Measurements from ENCODE around the gene IRS2. TPM values are rescaled to one million over a fixed set of nuclear protein-coding genes. Genes with fewer than 3 reads are reported as not detected.

Gene IRS2
- total RNA-seq, 2 experiments from 2014 or later: 2.3 to 2.5 TPM

DNA sequence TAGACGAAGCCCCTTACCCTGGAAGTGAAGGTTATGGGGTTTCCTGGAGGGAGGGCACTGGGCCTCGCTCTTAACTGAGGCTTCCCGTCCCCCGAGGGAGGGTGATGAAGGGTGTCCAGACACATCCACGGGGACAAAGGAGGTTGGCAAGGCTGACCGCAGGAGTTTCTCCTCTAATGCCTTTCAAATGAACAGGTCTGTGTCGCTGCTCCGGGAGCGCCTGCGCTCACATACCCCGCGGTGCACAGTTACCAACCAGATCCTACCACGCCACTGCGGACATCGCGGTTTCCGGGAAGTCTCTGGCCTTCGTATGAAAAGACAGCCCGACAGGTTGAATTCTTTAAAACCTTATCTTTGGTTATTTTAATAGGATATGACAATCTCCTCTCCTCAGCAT, 41.3 kb downstream of the IRS2 start:
- ChIA-PET POLR2A (no interaction called here), CTCF (no interaction called here)
- Mint-ChIP-seq H3K27ac (no peak overlapping the region), H3K9me3 (no peaks in the 10 kb centered on the region), H3K4me1 (ENCODE audit: low read depth) (peaks cover 15% of the 10 kb centered on the region), H3K4me3 (no peak overlapping the region), H3K36me3 (no peaks in the 10 kb centered on the region), H3K27me3 (no peaks in the 10 kb centered on the region)
- no peak for DNase-seq
- intact Hi-C loops (cut with micrococcal nuclease): no loop called here

DNA sequence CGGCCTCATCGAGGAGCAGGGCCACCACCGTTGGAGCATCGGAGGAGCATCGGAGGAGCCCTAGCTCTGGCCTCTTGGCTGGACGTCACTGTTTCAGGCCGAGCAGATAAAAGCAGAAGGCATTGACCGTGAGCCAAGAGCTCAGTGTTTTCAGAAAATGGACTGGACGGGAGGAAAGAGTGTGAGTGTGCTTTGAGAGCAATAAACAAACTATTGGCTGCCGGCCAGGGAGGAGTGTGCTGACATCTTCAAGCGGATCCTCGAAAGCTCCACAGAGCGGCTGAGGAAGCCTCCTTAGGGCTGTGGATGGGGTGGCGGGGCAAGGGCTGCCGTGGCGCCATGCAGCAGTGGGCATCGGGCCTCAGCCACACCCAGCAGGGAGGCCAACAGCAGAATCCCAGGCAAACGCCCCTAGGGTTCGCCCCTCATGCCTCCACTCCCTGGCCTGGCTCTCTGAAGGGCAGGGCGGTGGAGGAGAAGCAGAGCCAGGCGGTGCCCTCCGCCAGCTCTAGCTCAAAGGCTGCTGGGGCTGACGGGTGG, 41.8 kb downstream of the IRS2 start:
- no peaks in the 10 kb centered on the region for H3K27me3 Mint-ChIP-seq
- peaks cover 15% of the 10 kb centered on the region for H3K4me1 Mint-ChIP-seq (ENCODE audit: low read depth)
- CTCF ChIA-PET: no interaction called here
- intact Hi-C loops (cut with micrococcal nuclease): no loop called here
- POLR2A ChIA-PET: no interaction called here
- no peaks in the 10 kb centered on the region for H3K9me3 Mint-ChIP-seq
- no peaks in the 10 kb centered on the region for H3K36me3 Mint-ChIP-seq
- no peak for DNase-seq
- no peak overlapping the region for H3K4me3 Mint-ChIP-seq
- no peak overlapping the region for H3K27ac Mint-ChIP-seq

DNA sequence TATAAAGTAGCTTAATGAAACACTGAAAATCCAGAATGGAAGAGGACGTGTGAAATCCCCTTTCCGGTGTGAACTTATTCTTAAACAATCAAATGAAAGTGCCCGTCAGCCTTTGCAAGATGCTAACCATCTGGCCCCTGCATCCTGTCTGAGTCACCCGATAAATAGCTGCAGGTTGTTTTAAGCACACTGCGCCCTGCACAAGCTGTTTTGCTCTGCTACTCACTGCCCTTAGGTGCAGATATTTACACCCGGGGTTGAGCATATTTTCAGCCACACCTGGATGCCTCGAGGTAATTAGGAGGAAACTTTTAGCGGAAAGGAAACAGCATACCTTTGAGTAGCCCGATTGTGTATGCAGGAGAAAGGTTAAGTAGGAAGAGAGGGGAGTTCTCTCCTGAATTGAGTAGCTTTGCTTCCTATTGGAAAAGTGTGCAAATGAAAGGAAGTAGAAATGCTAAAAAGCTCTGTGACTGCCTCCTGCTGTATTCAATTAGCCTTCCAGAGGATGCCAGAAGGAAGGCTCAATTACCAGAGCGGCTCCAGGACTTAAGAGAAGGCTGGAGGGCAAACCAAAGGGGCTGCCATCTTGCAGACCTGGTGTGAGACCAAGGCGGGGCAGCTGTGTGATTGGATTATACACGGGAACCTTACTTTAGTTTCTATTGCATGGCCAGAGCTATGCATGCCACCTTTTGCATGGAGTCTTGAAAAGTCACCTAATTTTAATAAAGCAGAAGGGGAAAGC, 42.5 kb downstream of the IRS2 start:
- no peak overlapping the region for H3K27ac Mint-ChIP-seq

DNA sequence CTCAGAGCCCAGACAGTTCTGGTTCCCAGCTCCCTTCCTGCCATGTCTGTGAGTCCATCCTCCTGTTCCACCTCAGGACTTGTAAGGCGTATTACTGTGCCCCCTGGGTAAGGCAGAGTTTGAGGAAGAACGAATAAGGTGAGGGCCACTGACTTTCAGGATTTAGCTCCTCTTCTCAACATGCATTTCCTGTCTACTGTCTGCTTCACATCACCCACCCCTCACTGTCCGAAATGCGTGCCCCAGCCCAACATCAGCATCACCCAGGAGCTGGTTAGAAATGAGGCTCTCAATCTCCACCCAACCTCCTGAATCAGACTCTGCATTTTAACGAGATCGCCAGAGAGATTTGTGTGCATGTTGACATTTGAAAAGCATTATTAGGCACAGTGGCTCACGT, 44.4 kb downstream of the IRS2 start:
- Mint-ChIP-seq H3K36me3 (no peaks in the 10 kb centered on the region), H3K27ac (no peak overlapping the region), H3K4me3 (no peak overlapping the region), H3K4me1 (ENCODE audit: low read depth) (peaks cover 19% of the 10 kb centered on the region), H3K27me3 (no peaks in the 10 kb centered on the region), H3K9me3 (no peaks in the 10 kb centered on the region)
- ChIA-PET CTCF (no interaction called here), POLR2A (no interaction called here)
- intact Hi-C loops (cut with micrococcal nuclease): no loop called here
- no peak for DNase-seq

More for the DNA sequence above, 42.5 kb downstream of the IRS2 start:
- ChIA-PET POLR2A (no interaction called here), CTCF (interaction anchor here (0.5 kb wide), 1 partner anchor 41 kb away, joined by 3 read pairs; no protein-coding TSS in a partner anchor)
- Mint-ChIP-seq H3K4me1 (ENCODE audit: low read depth) (peaks cover 15% of the 10 kb centered on the region), H3K36me3 (no peaks in the 10 kb centered on the region), H3K9me3 (no peaks in the 10 kb centered on the region), H3K4me3 (no peak overlapping the region), H3K27me3 (no peaks in the 10 kb centered on the region)
- DNase-seq: peak; percentile 42
- intact Hi-C loops (cut with micrococcal nuclease): no loop called here

DNA sequence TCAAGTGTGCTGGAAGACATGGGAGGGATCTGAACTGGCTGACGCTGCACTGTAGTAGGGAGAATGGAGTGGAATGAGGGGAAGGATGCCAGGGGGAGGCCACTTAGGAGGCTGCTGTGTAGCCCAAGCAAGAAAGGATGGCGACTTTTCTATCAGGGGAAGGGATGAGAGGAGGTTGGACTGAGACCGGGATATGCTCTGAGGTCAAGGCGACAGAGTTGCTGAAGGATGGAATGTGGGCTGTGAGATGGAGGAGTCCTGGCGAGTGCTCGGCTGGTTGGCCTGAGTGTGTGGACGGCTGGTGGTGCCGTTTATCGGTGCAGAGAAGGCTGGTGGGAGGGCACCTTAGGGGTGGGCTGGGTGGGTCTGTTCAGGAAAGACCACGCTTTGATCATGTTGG, 45.7 kb downstream of the IRS2 start:
- no peaks in the 10 kb centered on the region for H3K36me3 Mint-ChIP-seq
- no peak for DNase-seq
- H3K4me3 Mint-ChIP-seq: no peak overlapping the region
- CTCF ChIA-PET: no interaction called here
- H3K9me3 Mint-ChIP-seq: no peaks in the 10 kb centered on the region
- intact Hi-C loops (cut with micrococcal nuclease): no loop called here
- peaks cover 19% of the 10 kb centered on the region for H3K4me1 Mint-ChIP-seq (ENCODE audit: low read depth)
- POLR2A ChIA-PET: no interaction called here
- H3K27ac Mint-ChIP-seq: no peak overlapping the region
- H3K27me3 Mint-ChIP-seq: no peaks in the 10 kb centered on the region

DNA sequence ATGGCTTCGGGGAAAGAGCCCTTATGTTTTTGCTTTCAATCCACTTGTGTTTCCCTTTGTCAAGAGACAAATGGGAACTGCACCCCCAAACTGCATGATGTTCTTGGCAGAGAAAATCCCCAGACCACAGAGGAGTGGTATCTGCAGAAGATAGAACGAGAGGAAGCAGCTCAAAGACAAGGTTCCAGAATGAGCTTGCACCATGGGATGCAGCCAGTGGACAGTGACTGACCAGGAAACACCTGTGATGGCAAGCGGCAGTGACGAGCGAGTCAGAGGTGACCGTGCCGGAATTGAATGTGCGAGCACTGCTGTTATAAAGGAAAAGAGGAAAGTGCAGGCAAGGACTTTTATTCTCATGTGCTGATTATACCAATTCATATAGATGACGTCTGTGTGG, 46.3 kb downstream of the IRS2 start:
- Mint-ChIP-seq H3K27ac (no peak overlapping the region), H3K36me3 (no peaks in the 10 kb centered on the region), H3K4me3 (no peak overlapping the region), H3K4me1 (ENCODE audit: low read depth) (peaks cover 19% of the 10 kb centered on the region), H3K9me3 (no peaks in the 10 kb centered on the region), H3K27me3 (no peaks in the 10 kb centered on the region)
- ChIA-PET POLR2A (no interaction called here), CTCF (no interaction called here)
- intact Hi-C loops (cut with micrococcal nuclease): no loop called here
- DNase-seq: no peak

DNA sequence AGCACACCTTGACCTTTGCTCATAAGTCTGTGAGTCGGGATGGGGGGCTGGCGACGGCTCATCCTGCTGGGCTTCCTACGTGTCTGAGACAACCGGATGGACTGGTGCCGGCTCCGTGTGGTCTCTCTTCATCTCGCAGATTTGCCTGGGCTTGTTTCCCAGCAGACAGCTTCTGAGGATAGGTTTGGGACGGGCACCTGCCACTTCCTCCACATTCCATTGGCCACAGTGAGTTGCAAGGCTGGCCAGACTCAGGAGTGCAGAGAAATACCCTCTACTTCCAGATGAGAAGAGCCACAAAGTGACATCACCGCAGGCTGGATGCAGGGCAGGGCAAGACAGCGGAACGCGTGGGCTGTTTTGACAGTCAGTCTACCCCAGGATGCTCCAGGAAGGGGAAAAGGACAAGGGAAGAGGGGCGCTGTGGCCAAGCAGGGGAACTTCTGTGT, 48.1 kb downstream of the IRS2 start:
- Mint-ChIP-seq H3K4me1 (ENCODE audit: low read depth) (peaks cover 6% of the 10 kb centered on the region), H3K27ac (no peak overlapping the region), H3K27me3 (no peaks in the 10 kb centered on the region), H3K9me3 (no peaks in the 10 kb centered on the region), H3K36me3 (no peaks in the 10 kb centered on the region), H3K4me3 (no peak overlapping the region)
- CTCF ChIA-PET: no interaction called here
- intact Hi-C loops (cut with micrococcal nuclease): no loop called here
- DNase-seq: no peak
- POLR2A ChIA-PET: no interaction called here

DNA sequence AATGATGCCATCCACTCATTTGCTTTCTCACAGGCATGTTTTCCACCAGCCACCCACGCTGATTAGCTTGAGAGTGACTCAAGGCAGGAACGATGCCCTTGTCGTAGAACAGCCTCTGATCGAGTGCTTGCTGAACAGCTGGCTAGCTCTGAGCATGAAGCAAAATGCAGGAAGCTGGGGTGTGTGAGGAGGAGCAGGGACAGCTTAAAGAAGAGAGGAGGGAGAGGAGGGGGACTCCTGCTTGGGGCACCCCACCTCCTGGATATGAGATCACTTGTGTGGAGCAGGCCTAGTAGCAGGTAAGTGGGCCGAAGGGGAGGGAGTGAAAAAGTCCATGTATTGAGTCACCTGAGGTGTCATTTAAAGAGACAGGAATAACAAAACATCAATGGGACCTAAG, 48.8 kb downstream of the IRS2 start:
- H3K27me3 Mint-ChIP-seq: no peaks in the 10 kb centered on the region
- H3K36me3 Mint-ChIP-seq: no peaks in the 10 kb centered on the region
- DNase-seq: peak; percentile 47
- ChIA-PET CTCF (no interaction called here), POLR2A (no interaction called here)
- H3K9me3 Mint-ChIP-seq: no peaks in the 10 kb centered on the region
- H3K4me1 Mint-ChIP-seq (ENCODE audit: low read depth): peaks cover 4% of the 10 kb centered on the region
- H3K4me3 Mint-ChIP-seq: no peak overlapping the region
- no peak overlapping the region for H3K27ac Mint-ChIP-seq
- intact Hi-C loops (cut with micrococcal nuclease): no loop called here

DNA sequence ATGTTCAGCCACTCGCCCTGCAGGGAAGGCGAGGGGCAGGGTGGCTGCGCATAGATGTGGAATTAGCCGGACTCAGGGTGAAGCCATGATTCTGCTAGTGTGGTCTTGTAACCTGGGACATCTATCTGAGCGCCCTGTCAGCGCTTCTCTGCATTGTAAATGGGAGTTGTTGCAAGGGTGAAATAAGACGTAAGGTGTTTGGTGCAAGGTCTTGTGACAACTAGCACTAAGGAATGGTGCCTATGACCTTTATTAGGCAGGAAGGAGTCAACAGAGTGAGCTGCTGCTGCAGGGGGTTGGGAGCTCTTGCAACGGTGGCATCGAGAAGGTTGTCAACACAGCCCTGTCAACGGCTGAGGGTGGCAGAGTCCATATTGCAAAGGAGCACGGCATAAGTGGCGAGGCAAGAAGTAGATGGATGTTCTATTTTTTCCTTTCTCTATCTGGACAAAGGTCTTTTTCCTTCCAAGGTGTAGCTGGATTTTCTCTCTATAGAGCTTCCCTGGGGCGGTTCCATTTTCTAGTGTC, 49.3 kb downstream of the IRS2 start:
- Mint-ChIP-seq H3K27me3 (peaks cover 2% of the 10 kb centered on the region), H3K27ac (no peak overlapping the region), H3K9me3 (no peaks in the 10 kb centered on the region), H3K4me3 (no peak overlapping the region), H3K36me3 (no peaks in the 10 kb centered on the region), H3K4me1 (ENCODE audit: low read depth) (peaks cover 4% of the 10 kb centered on the region)
- no peak for DNase-seq
- POLR2A ChIA-PET: no interaction called here
- CTCF ChIA-PET: no interaction called here
- intact Hi-C loops (cut with micrococcal nuclease): no loop called here

DNA sequence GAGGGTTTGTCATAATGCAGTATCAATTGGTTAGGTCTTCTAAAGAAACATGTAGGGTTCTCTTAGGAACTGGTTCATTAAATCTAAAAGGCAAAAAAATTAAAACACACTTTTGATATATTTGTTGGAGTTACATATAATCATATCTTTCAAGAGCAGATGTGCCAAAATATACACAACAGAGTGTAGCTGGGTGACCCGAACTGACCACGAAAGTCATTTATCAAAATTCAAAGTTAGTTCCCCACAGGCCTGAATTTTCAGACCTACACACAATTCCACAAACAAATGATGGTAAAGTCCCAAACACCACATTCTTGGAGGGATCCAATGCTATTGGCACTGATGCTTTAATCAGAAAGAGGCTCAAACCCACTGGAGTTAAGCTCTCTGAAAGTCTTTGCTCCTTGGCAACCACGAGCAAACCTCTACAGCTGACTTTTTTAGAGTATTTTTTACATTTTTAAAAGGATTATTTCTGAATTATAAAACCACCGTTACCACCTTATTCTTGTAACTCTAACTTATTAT, 50.9 kb downstream of the IRS2 start:
- Mint-ChIP-seq H3K9me3 (no peaks in the 10 kb centered on the region), H3K4me3 (no peak overlapping the region), H3K4me1 (ENCODE audit: low read depth) (peaks cover 4% of the 10 kb centered on the region), H3K36me3 (no peaks in the 10 kb centered on the region), H3K27me3 (peaks cover 3% of the 10 kb centered on the region), H3K27ac (no peak overlapping the region)
- intact Hi-C loops (cut with micrococcal nuclease): no loop called here
- POLR2A ChIA-PET: no interaction called here
- no peak for DNase-seq
- CTCF ChIA-PET: no interaction called here

DNA sequence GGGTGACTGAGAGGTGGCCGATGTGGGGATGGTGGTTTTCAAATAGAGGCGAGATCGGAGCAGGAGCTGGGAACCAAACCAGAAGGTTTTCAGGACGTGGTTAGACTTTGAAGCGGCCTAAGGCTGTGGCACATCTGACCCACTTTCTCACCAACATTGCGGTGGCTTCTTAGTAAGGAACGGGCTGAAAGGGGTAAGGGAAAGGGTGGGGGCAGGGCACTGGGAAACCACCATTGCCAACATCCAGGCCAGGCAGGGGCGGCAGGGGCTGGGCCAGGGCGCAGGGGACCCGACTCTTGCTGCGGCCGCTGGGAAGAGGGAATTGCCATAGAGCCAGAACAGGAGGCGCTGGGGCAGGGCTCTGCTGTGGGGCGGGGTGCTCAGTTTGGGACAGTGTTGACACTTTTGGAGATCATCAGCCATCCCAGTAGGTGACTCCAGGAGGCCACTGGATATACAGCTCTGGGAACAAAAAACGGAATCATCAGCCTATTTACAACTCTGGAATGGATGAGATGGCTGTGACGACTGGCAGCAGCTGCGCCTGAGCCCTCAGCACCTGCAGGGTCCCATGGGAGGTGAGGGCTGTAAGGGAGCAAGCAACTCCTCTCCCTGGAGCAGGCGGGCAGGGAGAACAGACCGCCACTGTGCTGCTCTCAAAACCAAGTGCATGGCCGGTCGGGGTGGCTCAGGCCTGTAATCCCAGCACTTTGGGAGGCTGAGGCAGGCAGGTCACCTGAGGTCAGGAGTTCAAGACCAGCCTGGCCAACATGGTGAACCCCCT, 52.2 kb downstream of the IRS2 start:
- peaks cover 8% of the 10 kb centered on the region for H3K27me3 Mint-ChIP-seq
- ChIA-PET CTCF (no interaction called here), POLR2A (no interaction called here)
- no peak for DNase-seq
- no peak overlapping the region for H3K27ac Mint-ChIP-seq
- no peaks in the 10 kb centered on the region for H3K36me3 Mint-ChIP-seq
- intact Hi-C loops (cut with micrococcal nuclease): no loop called here
- no peak overlapping the region for H3K4me3 Mint-ChIP-seq
- no peaks in the 10 kb centered on the region for H3K9me3 Mint-ChIP-seq
- H3K4me1 Mint-ChIP-seq (ENCODE audit: low read depth): peaks cover 4% of the 10 kb centered on the region

DNA sequence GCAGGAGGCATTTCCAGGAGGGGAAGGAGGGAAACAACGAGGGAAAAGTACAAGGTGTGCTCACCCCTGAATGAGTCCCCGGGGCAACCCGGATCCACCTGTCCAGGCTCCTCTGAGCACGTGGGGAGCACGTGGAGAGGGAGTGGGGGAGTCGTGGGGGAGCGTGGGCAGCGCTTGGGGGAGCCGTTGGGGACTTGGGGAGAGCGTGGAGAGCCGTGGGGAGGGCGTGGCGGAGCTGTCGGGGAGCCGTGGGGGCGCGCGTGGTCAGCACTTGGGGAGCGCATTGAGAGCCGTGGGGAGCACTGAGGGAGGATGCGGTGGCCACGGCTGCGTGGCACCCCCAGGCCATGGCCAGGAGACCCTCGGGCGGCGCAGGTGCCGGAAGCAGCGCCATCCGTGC, 52.8 kb downstream of the IRS2 start:
- H3K27ac Mint-ChIP-seq: no peak overlapping the region
- CTCF ChIA-PET: no interaction called here
- no peak for DNase-seq
- no peaks in the 10 kb centered on the region for H3K9me3 Mint-ChIP-seq
- no peak overlapping the region for H3K4me3 Mint-ChIP-seq
- intact Hi-C loops (cut with micrococcal nuclease): no loop called here
- H3K27me3 Mint-ChIP-seq: peaks cover 13% of the 10 kb centered on the region
- POLR2A ChIA-PET: no interaction called here
- no peaks in the 10 kb centered on the region for H3K36me3 Mint-ChIP-seq
- peaks cover 4% of the 10 kb centered on the region for H3K4me1 Mint-ChIP-seq (ENCODE audit: low read depth)

Measured in activated CD4-positive, alpha-beta memory T cell treated with anti-CD3 and anti-CD28 coated beads for 36 hours (primary cell).